Lower lobe of right lung (tissue), 2 donors: Measurements from ENCODE around the gene IPO9. TPM values are rescaled to one million over a fixed set of nuclear protein-coding genes. Genes with fewer than 3 reads are reported as not detected.

Experiments used
- ATAC-seq, 2 donors: fragments of 200-7000 bp; cut with Tn5 transposase; one replicate each; pipeline ENCODE4 v1.9.1; 2020 to 2022; ENCODE audit warnings: mild to moderate bottlenecking in 2 of 2, moderate library complexity in 2 of 2
- DNase-seq: peaks from one replicate; pipeline ENCODE4 v3.0.0-alpha.2; 2020
- H3K27ac ChIP-seq: fragments of 200-600 bp; one replicate; pipeline ENCODE4 v1.8.0; 2022
- H3K27me3 ChIP-seq: fragments of 200-600 bp; one replicate; pipeline ENCODE4 v1.8.0; 2022; ENCODE audit warnings: low read depth
- H3K36me3 ChIP-seq: fragments of 200-600 bp; one replicate; pipeline ENCODE4 v1.8.0; 2022; ENCODE audit warnings: mild to moderate bottlenecking
- H3K4me1 ChIP-seq: fragments of 200-600 bp; one replicate; pipeline ENCODE4 v1.8.0; 2022
- H3K4me3 ChIP-seq: fragments of 200-600 bp; one replicate; pipeline ENCODE4 v1.8.0; 2022; ENCODE audit warnings: mild to moderate bottlenecking
- H3K9me3 ChIP-seq: fragments of 200-600 bp; one replicate; pipeline ENCODE4 v1.8.0; 2022
- CTCF ChIP-seq: fragments of 200-600 bp; IDR thresholded peaks from one replicate; pipeline ENCODE4 v1.8.0; 2022; ENCODE audit warnings: antibody characterized with exemption, mild to moderate bottlenecking
- intact Hi-C: fragments of 100-400 bp; cut with DNase I; formaldehyde crosslinking; loops from one replicate; pipeline ENCODE4 v1.11.0; 2022
- total RNA-seq: library from RNA; stranded (reverse); fragmentation: NEBNext Ultra II Directional; extraction: Animal tissue kit (Norgen Biotek cat#: 25700); gene quantifications from one replicate; pipeline ENCODE4 v1.2.1, GENCODE V29; 2021
- donor health status: DM: no; HTN: yes; CAD: no; lungs with severe emphysema.

IPO9 gene
- total RNA-seq, 1 donor from 2014 or later: 34.1 TPM

- Histone ChIP-seq H3K27me3 (no peaks in the 10 kb centered on the region), H3K4me1 (no peaks in the 10 kb centered on the region), H3K4me3 (no peak overlapping the region), H3K36me3 (peaks cover 67% of the 10 kb centered on the region), H3K27ac (no peak overlapping the region), H3K9me3 (no peaks in the 10 kb centered on the region)
- intact Hi-C loops: no loop called here
- ATAC-seq (no peak), DNase-seq (no peak)
- no peak for TF ChIP-seq CTCF
Observed at GRCh38 chr1:201874672-201875071, 45.7 kb downstream of the IPO9 start.

GRCh38 chr1:201876148-201876818 is 47.3 kb downstream of the IPO9 start:
- intact Hi-C loops: no loop called here
- H3K27me3 ChIP-seq: no peaks in the 10 kb centered on the region
- H3K27ac ChIP-seq: no peak overlapping the region
- peak; percentile 29 for TF ChIP-seq CTCF
- no peaks in the 10 kb centered on the region for H3K9me3 ChIP-seq
- no peak for DNase-seq
- H3K4me3 ChIP-seq: no peak overlapping the region
- H3K36me3 ChIP-seq: peaks cover 51% of the 10 kb centered on the region
- ATAC-seq: no peak
- no peaks in the 10 kb centered on the region for H3K4me1 ChIP-seq

GRCh38 chr1:201877877-201878401 is 49.0 kb downstream of the IPO9 start:
- H3K27me3 ChIP-seq: no peaks in the 10 kb centered on the region
- peak; percentile 66 for ATAC-seq
- peak; percentile 55 for TF ChIP-seq CTCF
- no peak overlapping the region for H3K4me3 ChIP-seq
- H3K9me3 ChIP-seq: no peaks in the 10 kb centered on the region
- no peak overlapping the region for H3K27ac ChIP-seq
- no peaks in the 10 kb centered on the region for H3K4me1 ChIP-seq
- H3K36me3 ChIP-seq: peaks cover 34% of the 10 kb centered on the region
- intact Hi-C loops: no loop called here
- no peak for DNase-seq

GRCh38 chr1:201880928-201881571 is 52.1 kb downstream of the IPO9 start:
- Histone ChIP-seq H3K27ac (no peak overlapping the region), H3K27me3 (no peaks in the 10 kb centered on the region), H3K4me1 (peaks cover 21% of the 10 kb centered on the region), H3K4me3 (no peak overlapping the region), H3K9me3 (no peaks in the 10 kb centered on the region), H3K36me3 (peaks cover 4% of the 10 kb centered on the region)
- DNase-seq (no peak), ATAC-seq (no peak)
- intact Hi-C loops: no loop called here
- no peak for TF ChIP-seq CTCF

GRCh38 chr1:201881617-201882016 is 52.7 kb downstream of the IPO9 start:
- no peaks in the 10 kb centered on the region for H3K27me3 ChIP-seq
- no peaks in the 10 kb centered on the region for H3K36me3 ChIP-seq
- H3K4me3 ChIP-seq: no peak overlapping the region
- no peak overlapping the region for H3K27ac ChIP-seq
- DNase-seq: no peak
- TF ChIP-seq CTCF: no peak
- H3K9me3 ChIP-seq: no peaks in the 10 kb centered on the region
- H3K4me1 ChIP-seq: peaks cover 21% of the 10 kb centered on the region
- intact Hi-C loops: no loop called here
- ATAC-seq: no peak
